Measurements from ENCODE around the gene GTF3C5.
"Not testable (repeated sequence)": the region's sequence is repeated elsewhere in the genome, so short reads cannot be mapped to it uniquely, and the experiment has no call there.

Gene GTF3C5

DNA sequence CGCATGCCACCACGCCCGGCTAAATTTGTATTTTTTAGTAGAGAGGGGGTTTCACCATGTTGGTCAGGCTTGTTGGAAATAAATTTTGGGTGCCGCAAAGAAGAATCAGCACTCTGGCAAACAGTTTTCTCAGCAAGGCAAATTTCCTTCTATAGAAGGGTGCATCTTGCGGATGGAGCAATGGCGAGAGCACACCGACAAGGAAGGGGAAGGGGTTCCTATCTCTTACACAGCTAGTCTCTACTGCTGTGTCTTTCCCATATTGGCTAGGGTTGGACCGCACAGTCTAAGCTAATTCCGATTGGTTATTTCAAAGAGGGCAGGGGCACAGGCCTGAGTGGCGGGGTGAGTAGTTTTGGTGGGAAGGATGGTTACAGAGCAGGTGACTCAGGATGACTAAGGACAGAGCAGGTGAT, 707 bp downstream of the GTF3C5 start:
- no peak for DNase-seq

DNA sequence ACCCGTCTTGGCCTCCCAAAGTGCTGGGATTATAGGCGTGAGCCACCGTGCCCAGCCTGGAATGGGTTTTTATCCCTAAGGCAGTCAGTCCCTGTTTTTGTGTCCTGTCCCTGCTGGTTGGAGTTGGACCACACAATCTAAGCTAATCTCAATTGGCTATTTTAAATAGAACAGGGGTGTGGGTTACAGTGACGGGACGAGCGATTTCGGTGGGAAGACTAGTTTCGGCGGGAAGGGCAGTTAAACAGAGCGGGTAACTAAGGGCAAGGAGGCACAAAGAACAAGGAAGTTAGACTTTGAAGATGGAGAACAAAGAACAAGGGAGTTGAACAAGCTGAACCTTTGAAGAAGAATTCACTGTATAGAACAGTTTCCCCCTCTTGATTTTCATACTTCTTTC, 1.4 kb downstream of the GTF3C5 start:
- no peak for DNase-seq

DNA sequence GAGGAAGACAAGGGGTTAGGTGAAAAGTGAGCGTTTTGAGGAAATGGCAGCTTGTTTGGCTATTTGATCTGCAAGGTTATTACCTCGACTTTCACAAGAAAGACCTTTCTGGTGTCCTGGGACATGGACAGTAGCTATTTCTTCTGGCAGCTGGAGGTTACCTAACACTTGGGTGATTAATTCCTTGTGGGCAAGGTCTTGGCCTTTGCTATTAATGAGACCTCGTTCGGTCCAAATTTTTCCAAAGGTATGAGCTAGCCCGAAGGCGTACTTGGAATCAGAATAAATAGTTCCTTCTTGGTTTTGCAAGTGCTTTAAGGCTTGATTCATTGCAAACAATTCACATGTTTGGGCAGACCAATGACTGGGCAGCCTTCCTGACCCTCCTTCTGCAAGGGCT, 4.9 kb downstream of the GTF3C5 start:
- DNase-seq = no peak

DNA sequence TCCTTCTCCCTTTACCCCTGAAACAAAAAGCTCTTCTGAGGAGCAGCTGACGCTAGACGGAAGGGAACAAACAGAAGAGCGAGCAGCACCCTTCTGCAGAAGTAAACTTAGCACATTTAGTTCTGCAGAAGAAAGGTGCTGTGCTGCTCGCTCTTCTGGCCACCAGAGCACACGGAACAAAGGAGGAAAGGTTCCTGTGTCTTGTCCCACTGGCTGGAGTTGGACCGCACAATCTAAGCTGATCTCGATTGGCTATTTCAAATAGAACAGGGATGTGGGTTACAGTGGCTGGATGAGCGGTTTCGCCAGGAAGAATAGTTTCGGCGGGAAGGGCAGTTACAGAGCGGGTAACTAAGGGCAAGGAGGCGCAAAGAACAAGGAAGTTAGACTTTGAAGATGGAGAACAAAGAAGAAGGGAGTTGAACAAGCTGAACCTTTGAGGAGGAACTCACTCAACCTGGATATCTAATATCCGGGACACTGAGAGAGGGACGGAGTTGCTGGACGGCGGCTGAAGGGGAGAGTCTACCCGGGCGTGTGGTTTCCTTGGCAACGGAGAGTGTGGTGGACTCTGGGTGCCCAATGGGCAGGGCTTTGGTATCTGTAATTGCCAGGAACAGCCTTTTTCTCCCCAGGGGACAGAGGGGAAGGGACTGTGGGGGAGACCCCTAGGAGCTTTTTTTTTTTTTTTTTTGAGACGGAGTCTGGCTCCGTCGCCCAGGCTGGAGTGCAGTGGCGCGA, 7.1 kb downstream of the GTF3C5 start:
- no peak for DNase-seq

DNA sequence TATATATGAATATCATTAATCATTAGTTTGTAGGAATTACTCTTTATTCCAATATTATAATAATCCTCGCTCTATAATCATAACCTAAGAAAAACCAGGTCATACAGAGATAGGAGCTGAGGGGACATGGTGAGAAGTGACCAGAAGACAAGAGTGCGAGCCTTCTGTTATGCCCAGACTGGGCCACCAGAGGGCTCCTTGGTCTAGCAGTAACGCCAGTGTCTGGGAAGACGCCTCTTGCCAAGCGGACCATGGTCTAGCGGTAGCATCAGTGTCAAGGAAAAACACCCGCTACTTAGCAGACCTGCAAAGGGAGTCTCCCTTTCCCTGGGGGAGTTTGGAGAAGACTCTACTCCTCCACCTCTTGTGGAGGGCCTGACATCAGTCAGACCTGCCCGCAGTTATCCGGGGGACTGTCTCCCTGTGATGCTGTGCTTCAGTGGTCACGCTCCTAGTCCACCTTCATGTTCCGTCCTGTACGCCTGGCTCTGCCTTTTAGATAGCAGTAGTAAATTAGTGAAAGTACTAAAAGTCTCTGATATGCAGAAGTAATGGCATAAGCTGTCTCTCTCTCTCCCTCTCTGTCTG, 10.2 kb downstream of the GTF3C5 start:
- DNase-seq = not testable (repeated sequence)

DNA sequence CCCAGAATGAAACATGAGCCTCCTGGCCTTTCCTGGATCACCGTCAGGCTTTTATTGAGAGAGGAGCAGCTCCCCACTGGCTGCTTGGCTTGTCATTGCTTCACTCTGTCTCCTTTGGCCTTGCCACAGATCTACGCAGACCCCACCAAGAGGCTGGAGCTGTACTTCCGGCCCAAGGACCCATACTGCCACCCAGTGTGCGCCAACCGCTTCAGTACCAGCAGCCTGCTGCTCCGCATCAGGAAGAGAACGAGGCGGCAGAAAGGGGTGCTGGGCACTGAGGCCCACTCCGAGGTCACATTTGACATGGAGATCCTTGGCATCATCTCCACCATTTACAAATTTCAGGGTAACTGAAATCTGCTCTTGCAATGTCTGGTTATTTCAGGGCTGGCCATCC, 11.2 kb downstream of the GTF3C5 start:
- no peak for DNase-seq

DNA sequence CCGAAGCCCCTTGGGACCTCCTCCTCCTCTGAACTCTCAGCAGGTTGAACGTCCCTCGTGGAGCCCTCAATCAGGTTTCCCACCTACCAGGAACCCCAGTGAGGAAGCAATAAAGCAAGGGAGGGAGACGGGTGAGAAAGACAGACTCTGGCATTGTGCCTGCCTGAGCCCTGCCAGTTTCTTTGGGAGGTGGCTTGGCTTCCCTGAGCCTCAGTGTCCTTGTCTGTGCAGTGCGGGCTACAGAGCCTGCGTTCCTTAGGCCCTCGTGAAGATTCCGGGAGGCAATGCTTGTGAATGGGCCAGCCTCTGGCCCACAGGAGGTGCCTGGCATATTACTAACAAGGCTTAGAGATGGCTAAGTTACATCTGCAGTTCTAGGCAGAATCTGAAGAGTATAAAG, 11.9 kb downstream of the GTF3C5 start:
- no peak for DNase-seq

DNA sequence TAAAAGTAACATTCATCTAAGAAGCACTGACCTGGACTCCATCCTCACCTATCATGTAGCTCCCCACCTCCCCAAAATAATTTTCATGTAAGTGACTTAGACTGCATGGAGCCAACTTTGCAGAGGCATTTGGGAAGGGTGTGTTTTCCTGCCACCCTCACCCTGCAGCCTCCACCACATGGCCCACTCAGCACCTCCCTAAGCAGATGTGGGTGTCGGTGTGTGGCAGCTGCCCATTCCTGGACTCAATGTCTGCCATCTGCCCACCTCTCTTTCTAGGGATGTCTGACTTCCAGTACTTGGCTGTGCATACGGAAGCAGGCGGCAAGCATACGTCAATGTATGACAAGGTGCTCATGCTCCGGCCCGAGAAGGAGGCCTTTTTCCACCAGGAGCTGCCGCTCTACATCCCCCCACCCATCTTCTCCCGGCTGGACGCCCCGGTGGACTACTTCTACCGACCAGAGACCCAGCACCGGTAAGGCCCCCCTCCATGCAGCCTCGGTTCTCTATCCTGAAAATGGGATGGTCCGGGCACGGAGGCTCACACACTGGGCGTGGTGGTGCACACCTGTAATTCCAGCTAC, 12.7 kb downstream of the GTF3C5 start:
- DNase-seq = no peak

DNA sequence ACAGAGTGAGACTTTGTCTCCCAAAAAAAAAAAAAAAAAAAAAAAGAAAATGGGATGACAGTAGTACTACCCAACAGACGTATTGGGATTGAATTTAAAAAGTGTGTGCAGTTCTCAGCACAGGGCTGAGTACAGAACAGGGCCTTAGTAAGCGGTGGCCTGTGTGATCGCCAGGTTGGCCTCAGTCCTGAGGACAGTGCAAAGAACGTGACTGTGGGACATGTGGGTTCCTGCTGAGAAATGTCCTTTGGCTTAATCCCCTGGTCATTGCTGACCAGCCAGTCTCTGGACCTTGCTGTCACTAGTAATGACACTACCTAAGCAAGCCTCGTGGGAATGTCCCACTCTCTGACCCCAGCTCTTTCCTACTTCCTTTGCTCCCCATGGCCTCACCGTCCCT, 13.3 kb downstream of the GTF3C5 start:
- DNase-seq = no peak

DNA sequence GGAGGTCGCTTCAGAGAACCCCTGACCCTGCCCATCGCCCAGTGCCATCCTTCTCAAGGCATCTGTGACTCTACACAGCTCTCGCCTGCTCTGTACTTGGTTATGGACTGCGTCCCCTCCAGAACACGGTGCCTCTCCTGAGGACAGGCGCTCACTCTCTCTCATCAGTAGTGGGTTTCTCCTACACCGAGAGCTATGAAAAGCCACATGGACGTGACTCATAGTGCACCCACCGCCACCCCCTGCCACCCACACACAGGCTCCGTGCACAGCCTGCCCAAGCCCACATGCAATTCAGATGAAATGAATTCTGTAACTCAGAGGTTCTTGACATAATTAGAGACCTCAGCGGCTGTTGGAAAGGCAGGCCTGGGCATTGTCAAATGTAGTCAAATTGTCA, 13.9 kb downstream of the GTF3C5 start:
- no peak for DNase-seq

DNA sequence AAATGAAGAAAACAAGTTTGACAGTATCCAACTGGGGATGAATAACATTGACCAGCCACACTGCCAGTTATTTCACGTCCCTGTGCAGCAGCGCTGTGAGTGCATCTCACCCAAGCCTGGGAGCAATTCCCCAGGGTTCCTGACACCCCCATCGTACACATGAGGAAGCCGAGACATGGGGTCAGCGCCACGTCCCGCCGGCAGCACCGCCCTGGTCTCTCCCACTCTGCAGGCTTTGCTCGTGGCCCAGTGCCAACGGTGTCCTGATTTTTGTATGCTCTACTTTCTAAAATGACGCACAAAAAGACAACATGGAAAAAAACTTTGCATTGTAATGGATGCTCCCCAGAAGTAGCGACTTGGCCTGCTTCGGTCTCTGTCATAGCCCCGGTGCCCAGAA, 14.3 kb downstream of the GTF3C5 start:
- no peak for DNase-seq

DNA sequence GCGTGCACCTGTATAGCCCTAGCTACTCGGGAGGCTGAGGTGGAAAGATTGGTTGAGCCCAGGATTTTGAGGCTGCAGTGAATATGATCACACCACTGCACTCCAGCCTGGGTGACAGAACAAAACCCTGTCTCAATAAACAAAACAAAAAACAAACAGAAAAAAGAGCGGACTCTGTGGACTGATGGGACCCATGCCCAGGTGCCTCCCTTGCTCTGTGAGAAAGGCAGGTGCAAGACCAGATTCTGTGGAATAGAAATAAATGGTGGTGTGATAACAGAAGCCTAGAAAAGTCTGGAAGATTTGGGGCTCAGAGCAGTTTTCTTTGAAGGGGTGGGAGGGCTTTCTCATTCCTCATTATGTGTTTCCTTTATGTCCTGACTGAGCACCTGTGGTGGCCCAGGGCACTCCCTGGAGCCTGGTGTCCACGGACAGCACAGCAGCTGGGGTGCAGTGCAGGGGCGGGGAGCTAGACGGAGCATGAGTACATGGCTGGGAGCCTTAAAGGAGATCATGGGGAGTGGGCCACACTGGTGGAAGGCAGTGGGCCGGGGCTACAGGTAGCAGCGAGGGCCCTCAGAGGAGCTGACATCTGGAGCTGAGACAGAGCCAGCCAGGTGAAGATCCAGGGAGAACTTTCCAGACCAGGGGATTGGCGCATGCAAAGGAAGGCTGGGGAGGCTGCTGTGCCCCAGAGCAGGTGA, 15.6 kb downstream of the GTF3C5 start:
- no peak for DNase-seq

DNA sequence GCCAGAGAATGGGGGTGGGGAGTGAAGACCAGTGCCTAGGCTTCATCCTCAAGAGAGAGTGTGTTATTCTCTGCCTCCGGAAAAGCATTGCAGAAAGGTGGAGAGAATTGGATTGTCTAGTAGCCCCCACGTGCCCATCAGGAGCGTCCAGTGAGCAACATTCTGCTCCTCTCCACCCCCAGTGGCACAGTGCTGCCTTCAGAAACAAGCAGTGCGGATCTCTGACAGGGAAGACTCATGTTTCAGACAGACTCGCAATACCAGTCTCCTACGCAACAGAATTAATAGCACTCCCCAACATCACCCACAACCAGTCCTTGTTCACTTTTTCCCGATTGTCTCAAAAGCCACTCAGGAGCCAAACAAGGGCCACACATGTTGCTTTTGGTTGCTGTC, 16.1 kb downstream of the GTF3C5 start:
- DNase-seq = no peak

DNA sequence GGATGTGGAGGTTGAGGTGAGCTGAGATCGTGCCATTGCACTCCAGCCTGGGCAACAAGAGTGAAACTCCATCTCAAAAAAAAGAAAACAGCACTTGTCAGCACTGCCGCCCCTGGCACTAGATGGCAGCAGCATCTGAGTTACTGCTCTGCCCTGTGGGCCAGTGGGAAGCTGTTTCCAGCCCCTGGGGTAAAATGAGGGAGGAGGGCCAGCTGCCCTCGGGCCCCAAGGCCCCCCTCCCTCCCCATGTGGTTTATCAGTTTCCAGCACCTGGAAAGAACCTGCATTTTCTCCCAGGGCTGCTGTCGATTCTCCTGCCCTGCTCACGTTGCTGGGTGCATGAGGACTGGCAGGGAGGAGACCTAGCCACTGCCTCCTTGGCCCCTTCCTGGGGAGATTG, 17.8 kb downstream of the GTF3C5 start:
- no peak for DNase-seq

DNA sequence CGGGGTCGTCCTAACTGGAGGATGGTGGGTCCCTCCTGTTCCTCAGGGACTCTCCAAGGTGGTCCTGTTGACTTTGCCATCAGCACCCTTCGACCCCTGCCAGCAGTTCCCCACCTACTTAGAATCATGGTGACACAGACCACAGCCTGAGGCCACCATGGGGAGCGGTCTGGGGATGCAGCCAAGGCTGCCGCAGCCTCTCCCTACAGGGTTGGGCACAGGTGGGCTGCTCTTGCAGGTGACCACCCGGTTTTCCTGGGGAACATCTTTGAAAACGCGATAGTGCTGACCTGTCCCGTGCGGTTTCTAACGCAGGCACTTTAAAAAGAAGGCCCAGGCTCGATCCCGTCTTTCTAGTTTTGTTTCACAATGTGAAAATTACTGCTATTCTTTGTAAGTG, 18.2 kb downstream of the GTF3C5 start:
- DNase-seq = no peak

DNA sequence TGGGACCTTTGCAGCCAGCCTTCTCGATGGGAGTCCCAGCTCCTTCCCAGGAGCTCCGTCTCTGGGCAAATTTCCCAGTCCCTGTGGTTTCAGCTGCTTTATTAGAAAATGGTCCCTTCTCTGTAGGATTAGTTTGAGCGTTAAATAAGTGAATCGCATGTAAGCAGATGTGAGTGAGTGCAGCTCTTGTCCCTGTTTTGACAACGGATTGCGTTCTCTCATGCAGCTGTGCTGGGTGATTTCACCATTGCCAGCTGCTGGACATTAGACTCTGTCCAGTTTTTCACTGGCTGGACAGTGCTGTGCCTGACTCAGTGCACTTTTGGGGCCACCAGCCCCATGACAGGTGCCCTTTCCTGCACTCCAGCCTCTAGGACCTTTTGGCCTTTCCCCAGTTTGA, 19.3 kb downstream of the GTF3C5 start:
- DNase-seq = no peak

DNA sequence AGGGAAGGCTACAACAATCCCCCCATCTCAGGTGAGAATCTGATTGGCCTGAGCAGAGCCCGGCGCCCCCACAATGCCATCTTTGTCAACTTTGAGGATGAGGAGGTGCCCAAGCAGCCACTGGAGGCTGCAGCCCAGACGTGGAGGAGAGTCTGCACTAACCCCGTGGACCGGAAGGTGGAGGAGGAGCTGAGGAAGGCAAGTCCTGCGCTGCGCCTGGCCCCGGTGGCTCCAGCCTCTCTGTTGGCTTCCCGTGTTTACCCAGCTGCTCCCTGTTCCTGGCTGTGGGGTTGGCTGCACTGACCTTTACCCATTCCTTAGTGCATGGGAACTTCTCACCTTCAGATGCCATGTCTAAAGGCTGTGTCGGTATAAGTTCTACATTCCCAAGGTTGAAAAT, 20.0 kb downstream of the GTF3C5 start:
- DNase-seq = no peak

DNA sequence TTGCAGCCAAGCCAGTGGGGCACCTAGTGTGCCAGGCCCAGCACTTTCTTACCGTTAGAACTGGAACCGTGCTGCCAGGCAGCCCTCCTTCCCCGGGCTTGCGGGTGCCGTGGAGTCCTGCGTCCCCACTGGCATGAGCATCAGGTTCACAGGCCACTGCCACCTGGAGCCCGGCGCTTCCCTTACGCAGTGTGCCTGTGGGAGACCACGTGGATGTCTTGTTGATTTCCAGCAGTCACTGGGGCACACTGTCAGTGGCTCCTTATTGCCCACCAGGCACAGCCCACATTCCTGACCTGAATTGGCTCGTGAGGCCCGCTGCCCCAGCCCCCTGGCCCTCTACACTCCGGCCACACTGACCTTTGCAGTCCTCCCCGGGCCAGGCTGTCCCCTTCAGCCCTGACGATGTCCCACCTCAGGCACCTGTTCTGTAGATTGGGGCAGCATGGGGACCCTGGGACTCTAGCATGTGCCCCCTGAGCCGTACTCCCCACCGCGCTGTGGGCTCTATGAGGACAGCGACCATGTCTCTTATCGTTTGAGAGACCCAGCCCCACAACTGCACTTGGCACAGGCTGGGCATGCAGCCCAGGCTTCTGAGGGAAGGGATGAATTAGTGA, 20.6 kb downstream of the GTF3C5 start:
- DNase-seq = no peak

DNA sequence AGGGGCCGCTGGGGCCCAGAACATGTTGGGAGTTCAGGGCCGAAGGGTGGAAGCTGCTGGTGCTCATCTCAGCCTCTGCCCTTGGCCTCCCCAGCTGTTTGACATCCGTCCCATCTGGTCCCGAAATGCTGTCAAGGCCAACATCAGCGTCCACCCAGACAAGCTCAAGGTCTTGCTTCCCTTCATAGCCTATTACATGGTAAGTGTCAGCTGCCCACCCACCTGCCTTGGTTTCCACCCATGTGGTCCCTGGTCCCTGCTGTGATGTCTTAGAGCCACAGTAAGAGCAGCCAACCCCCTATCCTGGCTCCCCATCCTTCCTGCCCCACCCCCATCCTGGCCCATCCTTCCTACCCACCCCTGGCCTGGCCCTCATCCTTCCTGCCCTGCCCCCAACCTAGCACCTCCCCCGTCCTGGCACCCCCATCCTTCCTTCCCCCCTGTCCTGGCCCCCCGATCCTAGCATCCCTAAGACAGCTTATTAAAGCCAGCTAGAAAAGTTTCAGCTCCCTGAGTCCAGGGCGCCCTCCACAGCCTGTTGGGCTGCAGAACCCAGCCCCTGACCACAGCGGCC, 21.3 kb downstream of the GTF3C5 start:
- DNase-seq = no peak

DNA sequence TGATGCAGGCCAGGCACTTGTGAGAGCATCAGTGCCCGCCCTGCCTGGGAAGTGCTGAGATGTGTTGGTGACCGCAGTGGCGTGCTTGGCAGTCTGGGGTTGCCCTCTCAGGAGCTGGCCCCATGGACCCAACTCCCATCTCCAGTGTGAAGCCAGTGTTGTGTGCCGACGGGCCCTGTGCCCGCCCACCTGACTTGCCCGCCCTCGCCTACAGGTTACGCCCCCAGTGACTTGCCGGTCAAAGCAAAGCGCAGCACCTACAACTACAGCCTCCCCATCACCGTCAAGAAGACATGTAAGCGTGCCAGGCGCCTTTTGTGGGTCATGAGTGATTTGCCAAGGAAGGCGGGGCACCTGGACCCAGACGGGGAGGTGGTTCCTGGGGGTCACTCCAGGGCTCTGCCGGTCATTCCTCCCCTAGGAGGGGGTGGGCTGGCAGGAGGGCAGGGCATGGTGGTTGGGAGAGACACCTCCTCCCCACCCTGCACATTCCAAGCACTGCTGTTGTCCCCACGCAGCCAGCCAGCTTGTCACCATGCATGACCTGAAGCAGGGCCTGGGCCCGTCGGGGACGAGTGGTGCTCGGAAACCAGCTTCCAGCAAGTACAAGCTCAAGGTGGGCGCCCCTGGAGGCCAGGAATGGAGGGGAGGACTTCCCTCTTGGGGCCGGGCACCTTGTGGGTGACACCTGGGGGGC, 23.5 kb downstream of the GTF3C5 start:
- no peak for DNase-seq

DNA sequence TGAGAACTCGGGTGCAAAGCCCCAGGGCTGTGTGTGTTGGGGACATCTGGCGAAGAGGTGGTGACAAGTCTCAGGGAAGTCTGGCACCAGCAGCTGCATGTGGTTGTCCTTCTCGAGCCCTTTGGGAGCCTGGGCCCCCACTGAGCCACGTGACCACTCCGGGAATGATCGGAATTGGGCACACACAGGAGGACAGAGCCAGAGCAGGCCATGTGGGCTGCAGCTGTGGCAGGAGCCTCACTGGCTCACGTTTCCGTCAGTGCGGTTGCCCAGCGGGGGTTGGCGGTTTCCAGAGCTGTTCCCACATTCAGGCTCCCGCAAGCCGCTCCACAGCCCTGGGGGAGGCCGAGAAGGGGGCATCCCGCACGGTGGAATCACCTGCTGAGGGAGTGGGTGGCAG, 24.2 kb downstream of the GTF3C5 start:
- no peak for DNase-seq

DNA sequence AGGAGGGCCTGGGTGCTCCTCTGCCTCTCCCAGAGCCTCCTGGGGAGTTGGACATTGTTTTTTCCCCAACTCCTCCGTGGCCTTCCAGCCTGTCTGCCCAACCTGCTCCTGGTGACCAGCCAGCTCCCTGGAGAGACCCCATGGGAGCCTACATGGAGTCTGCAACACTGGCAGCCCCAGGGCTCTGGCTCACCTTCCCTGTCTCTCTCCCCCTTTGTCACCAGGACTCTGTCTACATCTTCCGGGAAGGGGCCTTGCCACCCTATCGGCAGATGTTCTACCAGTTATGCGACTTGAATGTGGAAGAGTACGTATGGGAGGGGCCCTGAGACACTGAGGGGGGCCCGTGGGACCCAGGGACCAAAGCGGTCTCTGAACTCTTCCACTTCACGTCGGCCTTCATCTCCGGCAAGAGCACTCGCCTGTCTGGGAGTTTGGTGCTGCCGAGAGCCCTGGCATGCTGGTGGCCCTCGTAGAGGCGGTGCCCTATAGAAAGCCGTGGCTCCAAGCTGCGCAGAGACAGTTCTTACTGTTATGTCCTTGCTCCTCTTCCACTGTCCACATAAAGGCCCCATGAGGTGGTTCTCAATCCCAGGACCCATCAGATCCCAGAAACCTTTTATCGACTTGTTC, 25.1 kb downstream of the GTF3C5 start:
- DNase-seq = no peak
